OCI-LY7 (cell line): ENCODE measurements around the gene LRRC59.

ENCODE experiments used
- EZH2phosphoT487 ChIP-seq: fragments of 200-600 bp; sonication (generic); IDR thresholded peaks from 2 replicates; pipeline ENCODE4 v1.6.1; 2018; ENCODE audit warnings: low read depth, borderline replicate concordance, mild to moderate bottlenecking, mixed run types, antibody characterized with exemption, low read length, moderate library complexity, mixed read lengths
- TF ChIP-seq, protein P1 (sequence below): fragments of 200-600 bp; sonication (generic); conservative IDR thresholded peaks from 2 replicates; pipeline ENCODE4 v1.5.1; 2014; ENCODE audit warnings: mild to moderate bottlenecking, antibody characterized with exemption, low read length, moderate library complexity, mixed read lengths

DNA sequence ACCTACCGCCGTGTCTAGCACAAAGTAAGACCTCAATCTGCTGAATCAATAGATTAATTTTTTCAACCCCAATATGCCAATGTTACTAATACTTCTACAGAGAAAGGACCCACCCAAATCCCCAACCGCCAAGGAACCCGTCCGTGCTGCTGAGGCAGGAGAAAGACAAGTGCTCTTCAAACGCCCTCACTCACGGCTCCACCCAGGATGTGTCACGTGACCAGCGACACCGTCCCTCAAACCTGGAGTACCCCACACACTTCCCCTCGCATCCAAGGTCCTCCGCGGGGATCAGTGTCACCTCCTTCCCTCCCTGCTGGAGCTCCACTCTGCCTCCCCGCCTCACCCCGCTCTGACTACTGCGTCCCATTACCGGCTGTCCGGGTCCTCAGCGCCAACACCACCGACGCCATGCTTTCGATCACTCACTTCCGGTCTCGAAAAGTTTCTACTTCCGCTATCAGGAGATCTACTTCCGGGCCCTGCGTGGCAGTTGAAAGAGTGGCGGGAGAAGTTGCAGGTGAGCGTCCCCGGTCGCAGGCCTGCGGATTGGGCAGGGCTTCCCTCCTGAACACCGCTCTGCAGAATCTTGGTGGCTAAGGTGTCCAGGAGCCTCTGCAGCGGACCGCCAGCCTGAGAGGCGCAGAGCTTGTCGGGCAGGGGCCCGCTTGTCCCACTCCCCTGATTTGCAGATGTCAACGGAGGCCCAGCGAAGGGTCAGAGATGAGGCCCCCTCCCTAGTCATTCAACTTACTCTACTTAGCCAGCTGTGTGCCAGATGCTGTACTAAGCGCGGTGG is 24.4 kb downstream of the LRRC59 start, which contains the start of the genes EME1 and MRPL27:
- TF ChIP-seq, protein P1, sequence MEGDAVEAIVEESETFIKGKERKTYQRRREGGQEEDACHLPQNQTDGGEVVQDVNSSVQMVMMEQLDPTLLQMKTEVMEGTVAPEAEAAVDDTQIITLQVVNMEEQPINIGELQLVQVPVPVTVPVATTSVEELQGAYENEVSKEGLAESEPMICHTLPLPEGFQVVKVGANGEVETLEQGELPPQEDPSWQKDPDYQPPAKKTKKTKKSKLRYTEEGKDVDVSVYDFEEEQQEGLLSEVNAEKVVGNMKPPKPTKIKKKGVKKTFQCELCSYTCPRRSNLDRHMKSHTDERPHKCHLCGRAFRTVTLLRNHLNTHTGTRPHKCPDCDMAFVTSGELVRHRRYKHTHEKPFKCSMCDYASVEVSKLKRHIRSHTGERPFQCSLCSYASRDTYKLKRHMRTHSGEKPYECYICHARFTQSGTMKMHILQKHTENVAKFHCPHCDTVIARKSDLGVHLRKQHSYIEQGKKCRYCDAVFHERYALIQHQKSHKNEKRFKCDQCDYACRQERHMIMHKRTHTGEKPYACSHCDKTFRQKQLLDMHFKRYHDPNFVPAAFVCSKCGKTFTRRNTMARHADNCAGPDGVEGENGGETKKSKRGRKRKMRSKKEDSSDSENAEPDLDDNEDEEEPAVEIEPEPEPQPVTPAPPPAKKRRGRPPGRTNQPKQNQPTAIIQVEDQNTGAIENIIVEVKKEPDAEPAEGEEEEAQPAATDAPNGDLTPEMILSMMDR, result no peak
- TF ChIP-seq EZH2phosphoT487, result no peak
